Suppressor macrophage (primary cell): ENCODE data around the gene MOGAT1.
"Not testable (repeated sequence)": the region's sequence is repeated elsewhere in the genome, so short reads cannot be mapped to it uniquely, and the experiment has no call there.

ENCODE experiments used
- DNase-seq, 4 experiments: peaks; one replicate each; pipeline ENCODE4 v3.0.0-alpha.2; 2020 to 2022

Gene MOGAT1

GRCh38 chr2:222670191-222671038, 1.0 kb upstream of the MOGAT1 start:
- DNase-seq: no peak

- no peak for DNase-seq
Measured at GRCh38 chr2:222672068-222672401, 577 bp downstream of the MOGAT1 start.

GRCh38 chr2:222673273-222673672, 1.8 kb downstream of the MOGAT1 start:
- no peak for DNase-seq

- peak in 1 of 4 experiments; percentile 19 for DNase-seq
Measured at GRCh38 chr2:222673883-222674282, 2.4 kb downstream of the MOGAT1 start.

GRCh38 chr2:222677981-222678380, 6.5 kb downstream of the MOGAT1 start:
- peak in 1 of 4 experiments; percentile 24 for DNase-seq

GRCh38 chr2:222683805-222684204, 12.3 kb downstream of the MOGAT1 start:
- no peak for DNase-seq

- DNase-seq: no peak
Measured at GRCh38 chr2:222686086-222686750, 14.8 kb downstream of the MOGAT1 start.

- DNase-seq: peak in 2 of 4 experiments; percentile 53 to 63
Measured at GRCh38 chr2:222688917-222689316, 17.5 kb downstream of the MOGAT1 start.

GRCh38 chr2:222689322-222689721, 17.9 kb downstream of the MOGAT1 start:
- DNase-seq: no peak

GRCh38 chr2:222690564-222691200, 19.2 kb downstream of the MOGAT1 start:
- peak; percentile 87 to 93 (median 90) for DNase-seq

GRCh38 chr2:222693413-222693812, 22.0 kb downstream of the MOGAT1 start:
- not testable (repeated sequence) for DNase-seq

GRCh38 chr2:222693837-222694236, 22.4 kb downstream of the MOGAT1 start:
- peak in 3 of 4 experiments; percentile 15 to 53 (median 43) for DNase-seq

- no peak for DNase-seq
Measured at GRCh38 chr2:222698276-222698675, 26.8 kb downstream of the MOGAT1 start.

- DNase-seq: no peak
Measured at GRCh38 chr2:222701233-222701632, 29.8 kb downstream of the MOGAT1 start.

GRCh38 chr2:222701721-222702131, 30.3 kb downstream of the MOGAT1 start:
- DNase-seq: no peak

GRCh38 chr2:222703091-222703490, 31.6 kb downstream of the MOGAT1 start:
- DNase-seq: no peak

GRCh38 chr2:222703886-222704285, 32.4 kb downstream of the MOGAT1 start:
- DNase-seq: no peak

GRCh38 chr2:222706616-222707015, 35.2 kb downstream of the MOGAT1 start:
- DNase-seq: no peak

- DNase-seq: peak in 1 of 4 experiments; percentile 30
Measured at GRCh38 chr2:222707102-222707688, 35.7 kb downstream of the MOGAT1 start.

- DNase-seq: peak; percentile 65 to 93 (median 77)
Measured at GRCh38 chr2:222707689-222708273, 36.3 kb downstream of the MOGAT1 start.

GRCh38 chr2:222708274-222708710, 36.8 kb downstream of the MOGAT1 start:
- peak; percentile 83 to 92 (median 90) for DNase-seq

GRCh38 chr2:222709191-222709891, 37.9 kb downstream of the MOGAT1 start:
- DNase-seq: peak; percentile 93 to 97 (median 94)
